Activated naive CD4-positive, alpha-beta T cell treated with anti-CD3 and anti-CD28 coated beads, Interleukin-2, amount 10 ng/mL, durations not matched to agents 7 days and 5 days (primary cell): Measurements from ENCODE around the gene PDGFA.

ENCODE experiments used
- CTCF ChIA-PET: fragments of 350-600 bp; sonication (Branson Sonifier 250); formaldehyde crosslinking; loops from one replicate; lab custom pipeline; 2021; ENCODE audit warnings: antibody characterized with exemption; lab: Charles Lee
- DNase-seq: peaks from one replicate; pipeline ENCODE4 v3.0.0-alpha.2; 2020
- H3K27ac Mint-ChIP-seq: one replicate; pipeline ENCODE4 v1.8.0; 2021; ENCODE audit warnings: mild to moderate bottlenecking, moderate library complexity, mixed read lengths
- H3K27me3 Mint-ChIP-seq: one replicate; pipeline ENCODE4 v1.8.0; 2021; ENCODE audit warnings: mild to moderate bottlenecking, mixed read lengths
- H3K36me3 Mint-ChIP-seq: one replicate; pipeline ENCODE4 v1.8.0; 2021; ENCODE audit warnings: mixed read lengths
- H3K4me1 Mint-ChIP-seq: one replicate; pipeline ENCODE4 v1.8.0; 2021; ENCODE audit warnings: mixed read lengths
- H3K4me3 Mint-ChIP-seq: one replicate; pipeline ENCODE4 v1.8.0; 2021; ENCODE audit warnings: mild to moderate bottlenecking, moderate library complexity, mixed read lengths
- H3K9me3 Mint-ChIP-seq: one replicate; pipeline ENCODE4 v1.8.0; 2021; ENCODE audit warnings: mixed read lengths

The PDGFA gene

GRCh38 chr7:491958-492713 lies 27.5 kb downstream of the PDGFA start:
- H3K27me3 Mint-ChIP-seq: peaks cover 12% of the 10 kb centered on the region
- no peak overlapping the region for H3K27ac Mint-ChIP-seq
- no peaks in the 10 kb centered on the region for H3K36me3 Mint-ChIP-seq
- no peaks in the 10 kb centered on the region for H3K4me1 Mint-ChIP-seq
- CTCF ChIA-PET: no interaction called here
- H3K9me3 Mint-ChIP-seq: peaks cover 1% of the 10 kb centered on the region
- H3K4me3 Mint-ChIP-seq: no peak overlapping the region
- DNase-seq: no peak

- no peaks in the 10 kb centered on the region for H3K36me3 Mint-ChIP-seq
- no peaks in the 10 kb centered on the region for H3K4me1 Mint-ChIP-seq
- CTCF ChIA-PET: no interaction called here
- no peak for DNase-seq
- H3K27ac Mint-ChIP-seq: no peak overlapping the region
- no peak overlapping the region for H3K4me3 Mint-ChIP-seq
- peaks cover 13% of the 10 kb centered on the region for H3K27me3 Mint-ChIP-seq
- H3K9me3 Mint-ChIP-seq: peaks cover 1% of the 10 kb centered on the region
Measured at GRCh38 chr7:491292-491957, 28.2 kb downstream of the PDGFA start.

GRCh38 chr7:490461-491291 lies 29.0 kb downstream of the PDGFA start:
- CTCF ChIA-PET: no interaction called here
- no peaks in the 10 kb centered on the region for H3K4me1 Mint-ChIP-seq
- H3K27ac Mint-ChIP-seq: no peak overlapping the region
- peaks cover 21% of the 10 kb centered on the region for H3K27me3 Mint-ChIP-seq
- DNase-seq: no peak
- H3K4me3 Mint-ChIP-seq: no peak overlapping the region
- peaks cover 1% of the 10 kb centered on the region for H3K9me3 Mint-ChIP-seq
- no peaks in the 10 kb centered on the region for H3K36me3 Mint-ChIP-seq

GRCh38 chr7:489876-490275 lies 29.8 kb downstream of the PDGFA start:
- Mint-ChIP-seq H3K4me3 (no peak overlapping the region), H3K36me3 (no peaks in the 10 kb centered on the region), H3K9me3 (peaks cover 1% of the 10 kb centered on the region), H3K27me3 (peaks cover 24% of the 10 kb centered on the region), H3K4me1 (no peaks in the 10 kb centered on the region), H3K27ac (no peak overlapping the region)
- CTCF ChIA-PET: no interaction called here
- DNase-seq: no peak

- Mint-ChIP-seq H3K27ac (no peak overlapping the region), H3K36me3 (no peaks in the 10 kb centered on the region), H3K9me3 (no peaks in the 10 kb centered on the region), H3K27me3 (peaks cover 20% of the 10 kb centered on the region), H3K4me1 (no peaks in the 10 kb centered on the region), H3K4me3 (no peak overlapping the region)
- DNase-seq: no peak
- CTCF ChIA-PET: no interaction called here
Measured at GRCh38 chr7:486216-486743, 33.4 kb downstream of the PDGFA start.

GRCh38 chr7:485188-486081 lies 34.2 kb downstream of the PDGFA start:
- Mint-ChIP-seq H3K9me3 (no peaks in the 10 kb centered on the region), H3K36me3 (no peaks in the 10 kb centered on the region), H3K4me3 (no peak overlapping the region), H3K27ac (no peak overlapping the region), H3K4me1 (no peaks in the 10 kb centered on the region), H3K27me3 (peaks cover 20% of the 10 kb centered on the region)
- CTCF ChIA-PET: no interaction called here
- DNase-seq: no peak

GRCh38 chr7:484356-485101 lies 35.1 kb downstream of the PDGFA start:
- H3K36me3 Mint-ChIP-seq: no peaks in the 10 kb centered on the region
- peaks cover 19% of the 10 kb centered on the region for H3K27me3 Mint-ChIP-seq
- CTCF ChIA-PET: no interaction called here

GRCh38 chr7:483656-484355 lies 35.8 kb downstream of the PDGFA start:
- H3K4me3 Mint-ChIP-seq: no peak overlapping the region
- DNase-seq: no peak
- no peaks in the 10 kb centered on the region for H3K4me1 Mint-ChIP-seq
- peaks cover 19% of the 10 kb centered on the region for H3K27me3 Mint-ChIP-seq
- H3K27ac Mint-ChIP-seq: no peak overlapping the region
- H3K9me3 Mint-ChIP-seq: no peaks in the 10 kb centered on the region
- H3K36me3 Mint-ChIP-seq: no peaks in the 10 kb centered on the region
- CTCF ChIA-PET: no interaction called here

More at GRCh38 chr7:484356-485101, 35.1 kb downstream of the PDGFA start:
- H3K9me3 Mint-ChIP-seq: no peaks in the 10 kb centered on the region
- no peak overlapping the region for H3K27ac Mint-ChIP-seq
- no peak for DNase-seq
- no peaks in the 10 kb centered on the region for H3K4me1 Mint-ChIP-seq
- H3K4me3 Mint-ChIP-seq: no peak overlapping the region

- H3K27ac Mint-ChIP-seq: no peak overlapping the region
- H3K4me1 Mint-ChIP-seq: no peaks in the 10 kb centered on the region
- H3K27me3 Mint-ChIP-seq: peaks cover 19% of the 10 kb centered on the region
- no peaks in the 10 kb centered on the region for H3K36me3 Mint-ChIP-seq
- no peaks in the 10 kb centered on the region for H3K9me3 Mint-ChIP-seq
- CTCF ChIA-PET: no interaction called here
- DNase-seq: no peak
- no peak overlapping the region for H3K4me3 Mint-ChIP-seq
Measured at GRCh38 chr7:482521-483083, 37.0 kb downstream of the PDGFA start.

- H3K9me3 Mint-ChIP-seq: no peaks in the 10 kb centered on the region
- no peaks in the 10 kb centered on the region for H3K36me3 Mint-ChIP-seq
- peaks cover 14% of the 10 kb centered on the region for H3K27me3 Mint-ChIP-seq
- H3K4me3 Mint-ChIP-seq: no peak overlapping the region
- H3K27ac Mint-ChIP-seq: no peak overlapping the region
- no peaks in the 10 kb centered on the region for H3K4me1 Mint-ChIP-seq
- DNase-seq: no peak
- CTCF ChIA-PET: no interaction called here
Measured at GRCh38 chr7:481219-481930, 38.3 kb downstream of the PDGFA start.

- CTCF ChIA-PET: no interaction called here
- no peak for DNase-seq
- no peaks in the 10 kb centered on the region for H3K36me3 Mint-ChIP-seq
- H3K9me3 Mint-ChIP-seq: no peaks in the 10 kb centered on the region
- H3K27me3 Mint-ChIP-seq: peaks cover 7% of the 10 kb centered on the region
- no peak overlapping the region for H3K4me3 Mint-ChIP-seq
- H3K27ac Mint-ChIP-seq: no peak overlapping the region
- no peaks in the 10 kb centered on the region for H3K4me1 Mint-ChIP-seq
Measured at GRCh38 chr7:480531-481218, 39.0 kb downstream of the PDGFA start.
